IMR-90 (cell line): Measurements from ENCODE around the gene ELSPBP1. TPM values are rescaled to one million over a fixed set of nuclear protein-coding genes. Genes with fewer than 3 reads are reported as not detected.

ENCODE experiments used
- ATAC-seq: fragments of 200-7000 bp; cut with Tn5 transposase; 2 replicates; pipeline ENCODE4 v1.9.1; 2020; ENCODE audit warnings: low read depth, mild to moderate bottlenecking, moderate library complexity
- BruUV-seq: library from RNA; stranded (reverse); fragments of 400-500 nt; replicated peaks from 2 replicates; lab custom pipeline; 2021; lab: Mats Ljungman, UMichigan
- CTCF ChIA-PET: fragments of 300-600 bp; formaldehyde crosslinking; extraction: SDS; loops from one replicate; lab custom pipeline; 2021; ENCODE audit warnings: antibody characterized with exemption; lab: Yijun Ruan, JAX
- POLR2A ChIA-PET: fragments of 300-600 bp; sonication (Branson Sonifier 250); formaldehyde crosslinking; loops from one replicate; lab custom pipeline; 2022; ENCODE audit warnings: antibody characterized with exemption; ENCODE audit not compliant: unreplicated experiment; lab: Charles Lee
- DNase-seq: peaks from one replicate; pipeline ENCODE4 v3.0.0; 2013
- H2AFZ ChIP-seq: replicated peaks from 2 replicates; pipeline ENCODE3; 2013; ENCODE audit warnings: low read length, mild to moderate bottlenecking; ENCODE audit not compliant: poor library complexity
- H2AK5ac ChIP-seq: 2 replicates; pipeline ENCODE4 v1.6.1; 2013; ENCODE audit warnings: low read depth, low read length, inconsistent platforms
- H2AK9ac ChIP-seq: replicated peaks from 2 replicates; pipeline ENCODE3; 2013; ENCODE audit warnings: mild to moderate bottlenecking, low read depth, low read length, moderate library complexity; ENCODE audit not compliant: poor library complexity
- H2BK120ac ChIP-seq: 2 replicates; pipeline ENCODE4 v1.6.1; 2013; ENCODE audit warnings: low read depth, low read length, inconsistent platforms
- H2BK15ac ChIP-seq: 3 replicates; pipeline ENCODE4 v1.6.1; 2013; ENCODE audit warnings: low read depth, low read length, inconsistent platforms
- H2BK20ac ChIP-seq: 2 replicates; pipeline ENCODE4 v1.6.1; 2013; ENCODE audit warnings: low read depth, mild to moderate bottlenecking, inconsistent platforms, low read length, moderate library complexity
- H2BK5ac ChIP-seq: 2 replicates; pipeline ENCODE4 v1.6.1; 2013; ENCODE audit warnings: mild to moderate bottlenecking, low read depth, low read length, inconsistent platforms; ENCODE audit not compliant: poor library complexity, severe bottlenecking
- H3K14ac ChIP-seq: replicated peaks from 2 replicates; pipeline ENCODE4 v1.6.1; 2013; ENCODE audit warnings: low read depth, low read length, inconsistent platforms
- H3K18ac ChIP-seq: 2 replicates; pipeline ENCODE4 v1.6.1; 2013; ENCODE audit warnings: low read depth, low read length, control low read depth
- H3K23ac ChIP-seq: 2 replicates; pipeline ENCODE4 v1.6.1; 2013; ENCODE audit warnings: low read depth, low read length, inconsistent platforms
- H3K27ac ChIP-seq: 2 replicates; pipeline ENCODE4 v1.5.1; 2013; ENCODE audit warnings: mild to moderate bottlenecking, control low read depth, low read length; ENCODE audit not compliant: insufficient read depth
- H3K27me3 ChIP-seq: 2 replicates; pipeline ENCODE4 v1.6.1; 2013; ENCODE audit warnings: low read length; ENCODE audit not compliant: control insufficient read depth, insufficient read depth
- H3K36me3 ChIP-seq: 2 replicates; pipeline ENCODE4 v1.6.1; 2013; ENCODE audit warnings: low read length, mixed read lengths; ENCODE audit not compliant: control insufficient read depth, insufficient read depth
- H3K4ac ChIP-seq: 2 replicates; pipeline ENCODE4 v1.6.1; 2013; ENCODE audit warnings: low read depth, low read length, inconsistent platforms
- H3K4me1 ChIP-seq: 2 replicates; pipeline ENCODE4 v1.6.1; 2013; ENCODE audit warnings: low read length, mixed read lengths; ENCODE audit not compliant: control insufficient read depth, insufficient read depth
- H3K4me2 ChIP-seq: 2 replicates; pipeline ENCODE4 v1.6.1; 2013; ENCODE audit warnings: low read depth, mild to moderate bottlenecking, control low read depth, low read length, moderate library complexity
- H3K4me3 ChIP-seq: 2 replicates; pipeline ENCODE4 v1.5.1; 2013; ENCODE audit warnings: low read depth, mild to moderate bottlenecking, control low read depth, low read length, moderate library complexity; ENCODE audit not compliant: insufficient read depth
- H3K56ac ChIP-seq: 2 replicates; pipeline ENCODE4 v1.6.1; 2013; ENCODE audit warnings: low read length, inconsistent platforms; ENCODE audit not compliant: insufficient read depth; ENCODE audit errors: extremely low read depth
- H3K79me1 ChIP-seq, 2 experiments: 2 replicates each; pipeline ENCODE4 v1.6.1; 2013; ENCODE audit warnings: low read length in 2 of 2, inconsistent platforms in 1 of 2, low read depth in 1 of 2
- H3K9ac ChIP-seq: 2 replicates; pipeline ENCODE4 v1.6.1; 2013; ENCODE audit warnings: low read depth, low read length, control low read depth
- H3K9me1 ChIP-seq: 2 replicates; pipeline ENCODE4 v1.6.1; 2013; ENCODE audit warnings: low read length, inconsistent platforms; ENCODE audit not compliant: insufficient read depth
- H3K9me3 ChIP-seq: 2 replicates; pipeline ENCODE4 v1.6.1; 2013; ENCODE audit warnings: low read length; ENCODE audit not compliant: control insufficient read depth, insufficient read depth
- H4K20me1 ChIP-seq: 2 replicates; pipeline ENCODE4 v1.6.1; 2013; ENCODE audit warnings: low read length, inconsistent platforms; ENCODE audit not compliant: insufficient read depth
- H4K5ac ChIP-seq: 2 replicates; pipeline ENCODE4 v1.6.1; 2013; ENCODE audit warnings: mild to moderate bottlenecking, low read depth, low read length, control low read depth
- H4K8ac ChIP-seq, 2 experiments: 2 replicates each; pipeline ENCODE4 v1.6.1; 2013; ENCODE audit warnings: low read depth in 2 of 2, low read length in 2 of 2, control low read depth in 1 of 2, inconsistent platforms in 1 of 2
- H4K91ac ChIP-seq: 2 replicates; pipeline ENCODE4 v1.6.1; 2013; ENCODE audit warnings: low read depth, low read length, inconsistent platforms; ENCODE audit not compliant: insufficient read depth
- BHLHE40 ChIP-seq: fragments of 150-350 bp; IDR thresholded peaks from 2 replicates; pipeline ENCODE4 v1.6.1; 2016; ENCODE audit warnings: mild to moderate bottlenecking, low read depth, low read length
- CEBPB ChIP-seq: IDR thresholded peaks from 2 replicates; pipeline ENCODE4 v1.6.1; 2012; ENCODE audit warnings: low read depth, low read length, improper control_type of control experiment
- CHD1 ChIP-seq: IDR thresholded peaks from 2 replicates; pipeline ENCODE4 v1.6.1; 2012; ENCODE audit warnings: low read depth, low read length, improper control_type of control experiment
- FOS ChIP-seq: fragments of 150-350 bp; IDR thresholded peaks from 2 replicates; pipeline ENCODE4 v1.6.1; 2016; ENCODE audit warnings: low read depth, low read length
- MAFK ChIP-seq: IDR thresholded peaks from 2 replicates; pipeline ENCODE4 v1.6.1; 2012; ENCODE audit warnings: low read depth, low read length, improper control_type of control experiment
- MAZ ChIP-seq: IDR thresholded peaks from 2 replicates; pipeline ENCODE4 v1.6.1; 2012; ENCODE audit warnings: low read depth, mild to moderate bottlenecking, low read length, improper control_type of control experiment, moderate library complexity, borderline replicate concordance
- MXI1 ChIP-seq: IDR thresholded peaks from 2 replicates; pipeline ENCODE4 v1.6.1; 2012; ENCODE audit warnings: low read depth, mild to moderate bottlenecking, low read length, moderate library complexity, borderline replicate concordance
- NFE2L2 ChIP-seq: fragments of 150-350 bp; IDR thresholded peaks from 2 replicates; pipeline ENCODE4 v1.6.1; 2016; ENCODE audit warnings: low read depth, mild to moderate bottlenecking, low read length
- POLR2A ChIP-seq: IDR thresholded peaks from 2 replicates; pipeline ENCODE4 v1.6.1; 2012; ENCODE audit warnings: mild to moderate bottlenecking, low read depth, low read length
- RAD21 ChIP-seq: IDR thresholded peaks from 2 replicates; pipeline ENCODE4 v1.6.1; 2012; ENCODE audit warnings: low read length, improper control_type of control experiment
- RCOR1 ChIP-seq: IDR thresholded peaks from 2 replicates; pipeline ENCODE4 v1.6.1; 2012; ENCODE audit warnings: mild to moderate bottlenecking, low read length, improper control_type of control experiment; ENCODE audit not compliant: insufficient replicate concordance
- RFX5 ChIP-seq: IDR thresholded peaks from 2 replicates; pipeline ENCODE4 v1.8.0; 2012; ENCODE audit warnings: low read depth, mild to moderate bottlenecking, low read length, moderate library complexity
- SMC3 ChIP-seq: fragments of 150-350 bp; IDR thresholded peaks from 2 replicates; pipeline ENCODE4 v1.6.1; 2016; ENCODE audit warnings: low read depth, mild to moderate bottlenecking, antibody characterized with exemption, low read length, moderate library complexity
- WGBS, 2 experiments: methylation state at CpG; one replicate each; pipeline versions ENCODE4 v1.1.5 to v1.1.7; 2013; ENCODE audit warnings: missing lambda C conversion rate in 2 of 2; ENCODE audit not compliant: insufficient read length in 1 of 2; ENCODE audit errors: extremely low coverage in 2 of 2; 5-methylcytosine and 5-hydroxymethylcytosine counted together
- dilution Hi-C: fragments of 300-500 bp; cut with HindIII; formaldehyde crosslinking; loops from one replicate; pipeline ENCODE4 v1.14.3; 2018; ENCODE audit warnings: low sequenced_read_pairs; ENCODE audit not compliant: unreplicated experiment
- in situ Hi-C: fragments of 300-500 bp; cut with MboI; formaldehyde crosslinking; loops from 3 replicates; pipeline ENCODE4 v1.14.3; 2019; ENCODE audit warnings: low sequenced_read_pairs, inconsistent platforms, mixed read lengths
- intact Hi-C: fragments of 100-400 bp; cut with micrococcal nuclease; formaldehyde crosslinking; loops from 2 replicates; pipeline ENCODE4 v1.10.0; 2022
- polyA plus RNA-seq, 3 experiments: library from polyadenylated mRNA; depleted of rRNA; stranded (reverse); fragments of >200 nt; gene quantifications; 2 replicates each; pipeline ENCODE4 v1.2.3, GENCODE V29; 2012; ENCODE audit warnings: low replicate concordance in 1 of 3
- total RNA-seq: library from RNA; depleted of rRNA; stranded (reverse); fragments of >200 nt; gene quantifications from 2 replicates; pipeline ENCODE4 v1.2.3, GENCODE V29; 2012
- TF ChIP-seq, protein P1 (sequence below): fragments of 150-350 bp; IDR thresholded peaks from 2 replicates; pipeline ENCODE4 v1.6.1; 2017; ENCODE audit warnings: mild to moderate bottlenecking, antibody characterized with exemption, low read length, low read depth
- TF ChIP-seq, protein P2 (sequence below): conservative IDR thresholded peaks from 2 replicates; pipeline ENCODE4 v1.5.1; 2012; ENCODE audit warnings: mild to moderate bottlenecking, low read depth, low read length, improper control_type of control experiment

ELSPBP1 gene
- total and polyA plus RNA-seq, 2 of the 4 experiments (the other 2 are of a cell fraction) = not detected

DNA sequence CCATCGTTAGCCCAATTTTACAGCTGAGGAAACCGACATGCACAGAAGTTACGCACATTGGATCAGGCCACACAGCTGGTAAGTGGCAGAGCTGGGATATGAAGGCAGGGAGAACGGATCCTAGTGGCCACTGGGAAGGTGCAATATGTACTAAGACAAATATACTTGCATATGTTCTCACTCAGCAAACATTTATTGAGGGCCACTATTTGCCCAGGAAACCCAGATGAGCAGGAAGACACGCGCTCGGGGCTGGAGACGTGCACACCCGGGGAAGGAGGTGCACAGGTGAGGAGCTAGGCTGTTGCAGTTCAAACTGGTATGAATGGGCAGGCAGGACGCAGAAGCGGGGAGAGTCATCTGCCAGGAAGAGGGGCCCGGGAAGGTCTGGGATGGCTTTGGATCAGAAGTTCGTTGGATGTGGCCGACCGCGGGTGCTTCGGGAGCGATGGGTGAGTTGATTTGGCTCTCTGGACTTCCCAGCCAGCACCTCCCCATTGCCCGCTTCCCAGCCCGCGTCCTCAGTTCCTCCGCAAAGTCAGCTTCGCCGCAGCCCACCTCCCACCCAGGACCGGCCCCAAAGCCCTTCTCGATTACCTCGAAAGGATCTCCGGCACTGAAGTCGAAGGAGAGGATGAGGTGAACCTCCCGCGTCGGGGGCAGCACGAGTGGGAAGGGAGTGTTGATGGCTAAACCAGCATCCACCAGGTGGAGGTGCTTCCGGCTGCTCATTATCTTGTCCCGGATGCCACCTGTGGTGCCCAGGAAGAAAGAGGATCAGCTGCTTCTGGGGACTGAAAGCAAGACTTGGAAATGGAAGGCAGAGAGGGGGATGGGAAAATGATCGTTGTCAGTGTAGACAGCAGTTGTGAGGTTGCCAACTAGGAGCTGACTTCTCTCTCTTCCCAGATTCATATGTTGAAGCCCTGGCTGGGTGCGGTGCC, 67.2 kb downstream of the ELSPBP1 start:
- H4K91ac ChIP-seq = no peak overlapping the region
- H2BK15ac ChIP-seq = no peak overlapping the region
- intact Hi-C loops (no loop called here), in situ Hi-C loops (no loop called here), dilution Hi-C loops (no loop called here)
- no peaks in the 10 kb centered on the region for H3K36me3 ChIP-seq
- H3K27ac ChIP-seq = no peak overlapping the region
- H3K4ac ChIP-seq = no peak overlapping the region
- POLR2A ChIA-PET = no interaction called here
- BruUV-seq = no TSS peak
- H3K14ac ChIP-seq = no peak overlapping the region
- H2BK120ac ChIP-seq = no peak overlapping the region
- no peak for ATAC-seq
- no peak overlapping the region for H4K5ac ChIP-seq
- H3K4me2 ChIP-seq = no peak overlapping the region
- no peak for DNase-seq
- H3K79me1 ChIP-seq = no peaks in the 10 kb centered on the region
- WGBS, 2 experiments = 63% methylated on average over 11 of the region's 37 CpGs; no CpG with 5 or more reads in 1 of the 2 experiments
- H3K56ac ChIP-seq = no peak overlapping the region
- peaks cover 6% of the 10 kb centered on the region; the same call in 1 of the 2 replicates for H3K27me3 ChIP-seq
- H2AK9ac ChIP-seq = no peak overlapping the region
- no peaks in the 10 kb centered on the region for H4K20me1 ChIP-seq
- no peak overlapping the region for H3K23ac ChIP-seq
- no peak overlapping the region for H2BK5ac ChIP-seq
- H2BK20ac ChIP-seq = no peak overlapping the region
- no peaks in the 10 kb centered on the region for H3K4me1 ChIP-seq
- no peak overlapping the region for H4K8ac ChIP-seq
- H3K9me3 ChIP-seq = 0 out of 2 replicates have a peak, but pooled peaks cover 1% of the 10 kb centered on the region
- no peak overlapping the region for H3K4me3 ChIP-seq
- CTCF ChIA-PET = no interaction called here
- no peak overlapping the region for H2AFZ ChIP-seq
- no peak overlapping the region for H3K18ac ChIP-seq
- no peak overlapping the region for H2AK5ac ChIP-seq
- H3K9ac ChIP-seq = no peak overlapping the region
- H3K9me1 ChIP-seq = no peaks in the 10 kb centered on the region
- TF ChIP-seq NFE2L2 (no peak), RCOR1 (no peak), CHD1 (no peak), POLR2A (no peak), FOS (no peak), RAD21 (no peak), RFX5 (no peak), BHLHE40 (no peak), CEBPB (no peak), MAFK (no peak), SMC3 (no peak), MXI1 (no peak), MAZ (no peak)
- TF ChIP-seq, protein P1, sequence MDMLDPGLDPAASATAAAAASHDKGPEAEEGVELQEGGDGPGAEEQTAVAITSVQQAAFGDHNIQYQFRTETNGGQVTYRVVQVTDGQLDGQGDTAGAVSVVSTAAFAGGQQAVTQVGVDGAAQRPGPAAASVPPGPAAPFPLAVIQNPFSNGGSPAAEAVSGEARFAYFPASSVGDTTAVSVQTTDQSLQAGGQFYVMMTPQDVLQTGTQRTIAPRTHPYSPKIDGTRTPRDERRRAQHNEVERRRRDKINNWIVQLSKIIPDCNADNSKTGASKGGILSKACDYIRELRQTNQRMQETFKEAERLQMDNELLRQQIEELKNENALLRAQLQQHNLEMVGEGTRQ = no peak
- TF ChIP-seq, protein P2, sequence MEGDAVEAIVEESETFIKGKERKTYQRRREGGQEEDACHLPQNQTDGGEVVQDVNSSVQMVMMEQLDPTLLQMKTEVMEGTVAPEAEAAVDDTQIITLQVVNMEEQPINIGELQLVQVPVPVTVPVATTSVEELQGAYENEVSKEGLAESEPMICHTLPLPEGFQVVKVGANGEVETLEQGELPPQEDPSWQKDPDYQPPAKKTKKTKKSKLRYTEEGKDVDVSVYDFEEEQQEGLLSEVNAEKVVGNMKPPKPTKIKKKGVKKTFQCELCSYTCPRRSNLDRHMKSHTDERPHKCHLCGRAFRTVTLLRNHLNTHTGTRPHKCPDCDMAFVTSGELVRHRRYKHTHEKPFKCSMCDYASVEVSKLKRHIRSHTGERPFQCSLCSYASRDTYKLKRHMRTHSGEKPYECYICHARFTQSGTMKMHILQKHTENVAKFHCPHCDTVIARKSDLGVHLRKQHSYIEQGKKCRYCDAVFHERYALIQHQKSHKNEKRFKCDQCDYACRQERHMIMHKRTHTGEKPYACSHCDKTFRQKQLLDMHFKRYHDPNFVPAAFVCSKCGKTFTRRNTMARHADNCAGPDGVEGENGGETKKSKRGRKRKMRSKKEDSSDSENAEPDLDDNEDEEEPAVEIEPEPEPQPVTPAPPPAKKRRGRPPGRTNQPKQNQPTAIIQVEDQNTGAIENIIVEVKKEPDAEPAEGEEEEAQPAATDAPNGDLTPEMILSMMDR = no peak
